Smooth muscle cell of the pulmonary artery (primary cell): ENCODE data around the gene USP22. TPM values are rescaled to one million over a fixed set of nuclear protein-coding genes. Genes with fewer than 3 reads are reported as not detected.

Experiments used
- total RNA-seq: library from RNA; depleted of rRNA; stranded (reverse); fragments of >200 nt; gene quantifications from 2 replicates; pipeline ENCODE4 v1.2.3, GENCODE V29; 2014

USP22 gene
- total RNA-seq: 244 and 274 TPM in 2 replicates

DNA sequence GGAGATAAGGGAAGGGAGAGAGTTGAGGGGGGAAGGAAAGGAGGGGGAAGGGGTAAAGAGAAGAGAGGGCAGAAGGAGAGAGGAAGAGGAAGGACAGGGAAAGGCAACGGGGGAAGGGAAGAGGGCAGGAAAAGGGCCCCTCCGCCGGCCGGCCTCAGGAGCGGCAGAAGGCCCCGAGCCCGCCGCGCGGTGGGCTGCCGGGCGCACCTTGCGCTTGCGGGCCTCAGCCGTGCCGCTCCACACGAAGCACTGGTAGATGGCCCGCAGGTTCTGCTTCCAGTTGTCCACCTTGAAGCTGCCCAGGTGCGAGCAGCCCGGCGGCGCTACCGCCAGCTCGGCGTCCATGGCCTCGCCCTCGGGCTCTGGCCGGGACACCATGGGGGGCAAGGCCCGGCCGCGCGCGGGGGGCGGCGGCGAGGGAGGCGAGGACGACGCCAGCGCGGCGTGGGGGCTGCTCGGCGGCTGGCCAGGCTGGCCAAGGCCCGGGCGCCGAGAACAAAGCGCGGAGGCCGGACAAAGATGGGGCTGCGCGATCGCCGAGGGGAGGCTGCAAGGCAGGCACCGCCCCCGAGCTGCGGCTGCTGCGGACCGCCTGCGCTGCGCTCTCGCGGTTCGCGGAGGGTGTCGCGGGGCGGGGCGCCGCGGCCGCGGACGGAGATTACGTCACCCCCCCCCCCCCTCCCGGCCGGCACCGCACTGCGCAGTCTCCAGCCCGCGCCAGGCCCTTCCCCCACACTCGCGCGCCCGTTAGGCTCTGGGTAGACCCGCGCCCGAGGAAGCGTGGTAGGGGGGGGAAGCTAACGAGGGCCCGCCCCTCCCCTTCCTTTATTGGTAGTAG is at the start of gene USP22:
USP22 (minus strand) TSS at position 554 of the 838 bp plus-strand sequence; CDS start at position 378, 176 bp downstream.

Other genes starting within 250 kb of the USP22 start
- 12.6 and 18.3 TPM in 2 replicates for gene DHRS7B, start 84.0 kb upstream of the USP22 start, total RNA-seq
- gene TMEM11, start 171.2 kb upstream of the USP22 start, total RNA-seq: 17.7 and 21.0 TPM in 2 replicates
- gene NATD1, start 210.4 kb upstream of the USP22 start, total RNA-seq: 11.2 and 16.3 TPM in 2 replicates
- gene MAP2K3, start 241.7 kb upstream of the USP22 start, total RNA-seq: 46.7 and 59.2 TPM in 2 replicates